Ishikawa (cell line): ENCODE data around the gene DEPDC1.

Experiments
- CEBPB ChIP-seq: IDR thresholded peaks from 2 replicates; pipeline ENCODE4 v1.6.1; 2012
- CREB1 ChIP-seq: IDR thresholded peaks from 2 replicates; pipeline ENCODE4 v1.6.1; 2012; ENCODE audit warnings: low read depth
- EGR1 ChIP-seq: IDR thresholded peaks from 2 replicates; pipeline ENCODE4 v1.6.1; 2012
- EP300 ChIP-seq: IDR thresholded peaks from 2 replicates; pipeline ENCODE4 v1.6.1; 2012; ENCODE audit warnings: borderline replicate concordance
- FOXM1 ChIP-seq: IDR thresholded peaks from 2 replicates; pipeline ENCODE4 v1.6.1; 2012; ENCODE audit warnings: low read depth, borderline replicate concordance
- MAX ChIP-seq: IDR thresholded peaks from 2 replicates; pipeline ENCODE4 v1.6.1; 2012
- NFIC ChIP-seq: IDR thresholded peaks from 2 replicates; pipeline ENCODE4 v1.6.1; 2012
- RAD21 ChIP-seq: IDR thresholded peaks from 2 replicates; pipeline ENCODE4 v1.6.1; 2012; ENCODE audit warnings: low read depth
- TAF1 ChIP-seq: IDR thresholded peaks from 2 replicates; pipeline ENCODE4 v1.6.1; 2012; ENCODE audit warnings: low read depth, mild to moderate bottlenecking
- TCF12 ChIP-seq: IDR thresholded peaks from 2 replicates; pipeline ENCODE4 v1.6.1; 2012; ENCODE audit warnings: low read depth
- TEAD4 ChIP-seq: IDR thresholded peaks from 2 replicates; pipeline ENCODE4 v1.6.1; 2012
- YY1 ChIP-seq: IDR thresholded peaks from 2 replicates; pipeline ENCODE4 v1.6.1; 2012; ENCODE audit warnings: low read depth
- ZBTB7A ChIP-seq: IDR thresholded peaks from 2 replicates; pipeline ENCODE4 v1.6.1; 2012; ENCODE audit warnings: low read depth
- TF ChIP-seq, protein P1 (sequence below): IDR thresholded peaks from 2 replicates; pipeline ENCODE4 v1.6.1; 2012; ENCODE audit warnings: low read depth, mild to moderate bottlenecking
- TF ChIP-seq, protein P2 (sequence below): IDR thresholded peaks from 2 replicates; pipeline ENCODE4 v1.6.1; 2012

The DEPDC1 gene

DNA sequence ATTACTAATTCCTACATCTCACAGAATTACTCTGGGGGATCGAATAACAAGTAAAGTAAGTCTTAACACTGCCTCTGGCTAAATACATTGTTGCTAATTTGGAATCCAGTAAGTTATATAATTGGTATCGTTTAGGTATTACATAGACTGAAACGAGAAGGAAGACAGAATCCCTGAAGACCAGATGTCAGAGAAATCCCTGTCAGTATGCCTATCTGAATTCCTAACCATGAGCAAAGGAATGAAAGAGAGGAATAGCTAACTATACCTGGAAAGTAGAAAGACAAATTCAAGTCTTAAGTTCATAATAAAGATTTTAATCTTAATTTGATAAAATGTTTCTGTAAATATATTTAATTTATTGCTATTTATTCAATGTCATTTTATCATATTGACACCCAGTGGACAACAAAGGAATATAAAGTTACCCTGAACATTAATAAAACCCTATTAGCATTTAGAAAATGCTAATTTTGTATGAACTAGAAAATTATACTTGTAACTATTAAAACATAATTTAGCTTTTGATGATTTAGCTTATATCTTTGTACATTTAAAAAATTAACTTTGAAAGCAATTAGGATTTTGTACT is 11.4 kb downstream of the DEPDC1 start:
- TF ChIP-seq TAF1 (no peak), TCF12 (no peak), EP300 (no peak), RAD21 (no peak), YY1 (no peak), CEBPB (no peak), NFIC (no peak), ZBTB7A (no peak), CREB1 (no peak), EGR1 (no peak), FOXM1 (no peak), MAX (no peak), TEAD4 (no peak)
- TF ChIP-seq, protein P1, sequence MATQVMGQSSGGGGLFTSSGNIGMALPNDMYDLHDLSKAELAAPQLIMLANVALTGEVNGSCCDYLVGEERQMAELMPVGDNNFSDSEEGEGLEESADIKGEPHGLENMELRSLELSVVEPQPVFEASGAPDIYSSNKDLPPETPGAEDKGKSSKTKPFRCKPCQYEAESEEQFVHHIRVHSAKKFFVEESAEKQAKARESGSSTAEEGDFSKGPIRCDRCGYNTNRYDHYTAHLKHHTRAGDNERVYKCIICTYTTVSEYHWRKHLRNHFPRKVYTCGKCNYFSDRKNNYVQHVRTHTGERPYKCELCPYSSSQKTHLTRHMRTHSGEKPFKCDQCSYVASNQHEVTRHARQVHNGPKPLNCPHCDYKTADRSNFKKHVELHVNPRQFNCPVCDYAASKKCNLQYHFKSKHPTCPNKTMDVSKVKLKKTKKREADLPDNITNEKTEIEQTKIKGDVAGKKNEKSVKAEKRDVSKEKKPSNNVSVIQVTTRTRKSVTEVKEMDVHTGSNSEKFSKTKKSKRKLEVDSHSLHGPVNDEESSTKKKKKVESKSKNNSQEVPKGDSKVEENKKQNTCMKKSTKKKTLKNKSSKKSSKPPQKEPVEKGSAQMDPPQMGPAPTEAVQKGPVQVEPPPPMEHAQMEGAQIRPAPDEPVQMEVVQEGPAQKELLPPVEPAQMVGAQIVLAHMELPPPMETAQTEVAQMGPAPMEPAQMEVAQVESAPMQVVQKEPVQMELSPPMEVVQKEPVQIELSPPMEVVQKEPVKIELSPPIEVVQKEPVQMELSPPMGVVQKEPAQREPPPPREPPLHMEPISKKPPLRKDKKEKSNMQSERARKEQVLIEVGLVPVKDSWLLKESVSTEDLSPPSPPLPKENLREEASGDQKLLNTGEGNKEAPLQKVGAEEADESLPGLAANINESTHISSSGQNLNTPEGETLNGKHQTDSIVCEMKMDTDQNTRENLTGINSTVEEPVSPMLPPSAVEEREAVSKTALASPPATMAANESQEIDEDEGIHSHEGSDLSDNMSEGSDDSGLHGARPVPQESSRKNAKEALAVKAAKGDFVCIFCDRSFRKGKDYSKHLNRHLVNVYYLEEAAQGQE, result no peak

GRCh38 chr1:68484618-68485017 is 12.3 kb downstream of the DEPDC1 start:
- no peak for TF ChIP-seq TEAD4
- TF ChIP-seq, protein P1, result no peak
- no peak for TF ChIP-seq EGR1
- TF ChIP-seq MAX, result no peak
- no peak for TF ChIP-seq EP300
- TF ChIP-seq FOXM1, result no peak
- no peak for TF ChIP-seq TCF12
- no peak for TF ChIP-seq YY1
- no peak for TF ChIP-seq ZBTB7A
- no peak for TF ChIP-seq NFIC
- no peak for TF ChIP-seq CREB1
- no peak for TF ChIP-seq RAD21
- TF ChIP-seq, protein P2, sequence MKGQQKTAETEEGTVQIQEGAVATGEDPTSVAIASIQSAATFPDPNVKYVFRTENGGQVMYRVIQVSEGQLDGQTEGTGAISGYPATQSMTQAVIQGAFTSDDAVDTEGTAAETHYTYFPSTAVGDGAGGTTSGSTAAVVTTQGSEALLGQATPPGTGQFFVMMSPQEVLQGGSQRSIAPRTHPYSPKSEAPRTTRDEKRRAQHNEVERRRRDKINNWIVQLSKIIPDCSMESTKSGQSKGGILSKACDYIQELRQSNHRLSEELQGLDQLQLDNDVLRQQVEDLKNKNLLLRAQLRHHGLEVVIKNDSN, result no peak
- no peak for TF ChIP-seq TAF1
- no peak for TF ChIP-seq CEBPB

GRCh38 chr1:68481041-68481440 is 15.8 kb downstream of the DEPDC1 start:
- TF ChIP-seq RAD21, result no peak
- no peak for TF ChIP-seq YY1
- no peak for TF ChIP-seq EP300
- TF ChIP-seq CREB1, result no peak
- no peak for TF ChIP-seq TAF1
- no peak for TF ChIP-seq ZBTB7A
- TF ChIP-seq, protein P2, result no peak
- no peak for TF ChIP-seq MAX
- TF ChIP-seq TCF12, result no peak

- TF ChIP-seq RAD21 (no peak), FOXM1 (no peak), EGR1 (no peak), TEAD4 (no peak), EP300 (no peak)
- TF ChIP-seq, protein P1, result no peak
- TF ChIP-seq, protein P2, result no peak
Observed at GRCh38 chr1:68479501-68479900, 17.4 kb downstream of the DEPDC1 start.
